NT2/D1 (cell line): ENCODE measurements around the gene CACNG1.

Experiments
- YY1 ChIP-seq: IDR thresholded peaks from 2 replicates; pipeline ENCODE4 v1.6.1; 2011; ENCODE audit not compliant: insufficient read length, insufficient read depth
- ZNF274 ChIP-seq: IDR thresholded peaks from 2 replicates; pipeline ENCODE4 v1.6.1; 2011; ENCODE audit warnings: mild to moderate bottlenecking, low read depth, low read length

DNA sequence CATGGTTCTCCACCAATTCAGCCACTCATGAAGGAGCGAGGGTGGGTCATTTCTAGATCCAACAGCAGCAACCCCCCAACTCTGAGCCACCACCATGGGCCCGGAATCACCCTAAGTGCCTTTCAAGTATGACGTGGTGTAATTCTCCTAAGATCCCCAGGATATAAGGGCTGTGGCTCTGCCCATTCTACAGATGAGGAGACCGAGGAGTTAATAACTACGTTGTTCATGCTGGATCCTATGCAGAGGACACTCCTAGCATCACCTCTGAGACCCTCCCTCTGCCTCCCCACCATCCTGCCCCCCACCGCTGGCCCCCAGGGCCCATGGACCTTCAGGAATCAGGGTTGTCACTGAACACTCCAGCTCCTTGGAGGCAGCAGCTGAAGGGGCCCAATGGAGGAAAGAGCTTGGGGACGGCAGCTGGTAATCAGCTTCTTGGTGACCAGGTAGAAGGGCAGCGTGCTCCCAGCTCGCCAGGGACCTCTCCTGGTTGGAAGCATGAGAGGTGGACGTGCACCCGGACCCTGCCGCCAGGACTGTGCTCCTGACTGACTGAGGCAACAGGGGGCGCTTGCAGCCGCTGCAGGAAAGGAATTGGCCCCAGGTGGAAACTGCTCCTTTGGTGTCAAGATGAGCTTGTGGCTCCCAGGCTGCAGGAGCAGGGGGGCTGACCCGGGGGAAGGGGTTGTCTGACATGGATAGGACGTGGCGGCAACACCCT, 28.2 kb upstream of the CACNG1 start:
- TF ChIP-seq YY1 = no peak
- TF ChIP-seq ZNF274 = no peak
